Measurements from ENCODE around the gene NOL6.

Gene NOL6

DNA sequence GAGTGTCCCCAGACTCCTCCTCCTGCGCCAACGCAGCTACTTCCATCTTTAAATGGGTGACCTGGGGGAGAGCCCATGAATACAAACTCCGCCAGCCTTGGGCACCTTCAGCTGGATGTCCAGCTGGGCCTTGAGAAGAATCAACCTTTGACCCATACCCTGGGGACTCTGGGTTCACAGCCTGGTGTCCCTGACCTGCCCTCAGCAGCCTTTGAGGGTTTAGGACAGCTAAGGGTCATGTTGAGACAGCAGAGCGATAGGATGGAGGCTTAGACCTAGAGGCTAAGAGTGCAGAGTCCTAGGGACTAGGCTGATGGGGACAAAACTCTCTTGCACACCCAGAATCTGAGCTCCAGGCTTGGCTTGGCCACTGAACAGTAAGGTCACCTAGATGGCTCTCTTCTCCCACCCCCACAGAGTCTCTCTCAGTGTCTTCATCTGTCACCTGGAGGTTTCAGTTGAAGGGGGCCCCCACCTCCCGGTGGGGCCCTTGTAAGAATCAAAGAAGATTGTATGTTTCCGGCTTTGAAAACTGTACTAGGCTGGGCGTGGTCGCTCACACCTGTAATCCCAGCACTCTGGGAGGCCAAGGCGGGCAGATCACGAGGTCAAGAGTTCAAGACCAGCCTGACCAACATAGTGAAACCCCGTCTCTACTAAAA lies 19.6 kb downstream of the NOL6 start:
- no peak overlapping the region for H3K4me3 ChIP-seq (ENCODE audit: low read length)
- TF ChIP-seq, protein P1, sequence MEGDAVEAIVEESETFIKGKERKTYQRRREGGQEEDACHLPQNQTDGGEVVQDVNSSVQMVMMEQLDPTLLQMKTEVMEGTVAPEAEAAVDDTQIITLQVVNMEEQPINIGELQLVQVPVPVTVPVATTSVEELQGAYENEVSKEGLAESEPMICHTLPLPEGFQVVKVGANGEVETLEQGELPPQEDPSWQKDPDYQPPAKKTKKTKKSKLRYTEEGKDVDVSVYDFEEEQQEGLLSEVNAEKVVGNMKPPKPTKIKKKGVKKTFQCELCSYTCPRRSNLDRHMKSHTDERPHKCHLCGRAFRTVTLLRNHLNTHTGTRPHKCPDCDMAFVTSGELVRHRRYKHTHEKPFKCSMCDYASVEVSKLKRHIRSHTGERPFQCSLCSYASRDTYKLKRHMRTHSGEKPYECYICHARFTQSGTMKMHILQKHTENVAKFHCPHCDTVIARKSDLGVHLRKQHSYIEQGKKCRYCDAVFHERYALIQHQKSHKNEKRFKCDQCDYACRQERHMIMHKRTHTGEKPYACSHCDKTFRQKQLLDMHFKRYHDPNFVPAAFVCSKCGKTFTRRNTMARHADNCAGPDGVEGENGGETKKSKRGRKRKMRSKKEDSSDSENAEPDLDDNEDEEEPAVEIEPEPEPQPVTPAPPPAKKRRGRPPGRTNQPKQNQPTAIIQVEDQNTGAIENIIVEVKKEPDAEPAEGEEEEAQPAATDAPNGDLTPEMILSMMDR (conservative IDR thresholded peaks at IDR 0.05; ENCODE audit: low read length): no peak
- no peak for DNase-seq (ENCODE audit: low read depth)

DNA sequence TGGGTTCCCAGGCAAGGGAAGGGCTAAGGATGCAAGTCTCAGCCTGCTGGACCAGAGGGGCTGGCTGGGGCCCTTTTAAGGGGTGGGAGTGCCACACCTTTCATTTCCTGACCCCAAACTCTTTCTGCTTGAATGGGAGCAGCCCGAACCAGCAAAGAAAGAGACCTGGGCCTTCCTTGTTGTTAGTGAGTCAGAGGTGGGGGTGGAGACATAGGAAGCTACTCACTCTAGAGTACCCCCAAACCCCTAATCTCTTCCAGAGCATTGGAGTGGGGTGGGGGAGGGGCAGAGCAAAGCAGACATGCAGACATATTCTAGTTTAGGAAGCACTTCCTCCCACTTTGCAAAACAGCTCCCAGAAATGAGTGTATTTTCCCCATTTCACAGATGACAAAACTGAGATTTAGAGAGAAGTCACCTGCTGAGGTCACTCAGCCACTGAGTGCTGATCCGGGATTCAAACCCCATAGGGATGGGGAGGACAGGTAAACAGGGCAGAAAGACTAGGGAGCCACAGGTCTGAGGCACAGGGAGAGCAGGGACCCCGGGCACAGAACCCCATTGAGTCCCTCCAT lies 20.4 kb downstream of the NOL6 start:
- TF ChIP-seq, protein P1 (conservative IDR thresholded peaks at IDR 0.05; ENCODE audit: low read length): no peak
- DNase-seq (ENCODE audit: low read depth): no peak
- no peak overlapping the region for H3K4me3 ChIP-seq (ENCODE audit: low read length)

DNA sequence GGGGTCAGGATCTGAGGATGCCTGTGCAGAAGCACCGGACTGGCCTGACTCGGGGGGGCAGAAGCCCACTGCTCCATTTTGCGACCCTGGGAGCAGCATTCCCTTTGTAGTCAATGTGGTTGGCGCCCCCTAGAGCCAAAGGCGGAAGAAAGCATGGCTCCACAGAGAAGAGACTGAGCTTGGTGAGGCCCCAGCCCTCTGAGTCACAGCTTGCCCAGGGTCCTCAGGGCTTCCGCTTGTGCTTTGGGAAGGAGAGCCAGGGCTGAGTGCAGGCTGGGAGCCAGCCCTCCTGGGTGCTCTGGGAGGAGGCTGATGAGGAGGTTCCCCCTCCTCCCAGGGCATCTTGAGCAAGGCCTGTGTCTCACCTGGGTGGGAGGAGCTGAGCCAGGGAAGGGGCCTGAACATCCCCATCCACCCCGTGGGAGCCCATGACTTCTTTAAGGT lies 20.9 kb downstream of the NOL6 start:
- peak; percentile 60 for DNase-seq (ENCODE audit: low read depth)
- TF ChIP-seq, protein P1 (conservative IDR thresholded peaks at IDR 0.05; ENCODE audit: low read length): peak; percentile 65
- no peak overlapping the region for H3K4me3 ChIP-seq (ENCODE audit: low read length)

DNA sequence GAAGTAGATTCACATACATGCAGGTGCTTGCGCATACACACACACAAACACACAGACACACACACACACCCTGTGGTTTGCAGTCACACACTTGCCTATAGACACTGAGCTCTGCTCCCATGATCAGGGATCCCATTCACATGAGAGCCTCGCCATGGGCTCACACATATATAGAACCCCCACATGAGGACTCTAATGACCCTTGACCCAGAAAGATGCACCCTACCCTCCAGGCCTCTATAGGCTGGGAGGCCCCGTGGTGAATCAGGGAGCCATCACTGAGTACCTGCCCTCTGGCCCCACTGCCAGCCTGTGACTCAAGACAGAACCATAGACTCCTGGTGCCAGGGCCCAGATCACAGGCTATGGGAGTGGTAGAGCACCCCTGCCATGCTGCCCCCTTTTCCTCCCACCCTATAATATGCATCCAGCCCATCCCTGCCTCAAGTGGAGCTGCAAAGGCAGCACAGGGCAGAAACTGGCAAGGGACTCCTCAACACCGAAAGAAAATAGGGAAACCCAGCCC lies 23.0 kb downstream of the NOL6 start:
- TF ChIP-seq, protein P1 (conservative IDR thresholded peaks at IDR 0.05; ENCODE audit: low read length): no peak
- no peak for DNase-seq (ENCODE audit: low read depth)
- H3K4me3 ChIP-seq (ENCODE audit: low read length): no peak overlapping the region

DNA sequence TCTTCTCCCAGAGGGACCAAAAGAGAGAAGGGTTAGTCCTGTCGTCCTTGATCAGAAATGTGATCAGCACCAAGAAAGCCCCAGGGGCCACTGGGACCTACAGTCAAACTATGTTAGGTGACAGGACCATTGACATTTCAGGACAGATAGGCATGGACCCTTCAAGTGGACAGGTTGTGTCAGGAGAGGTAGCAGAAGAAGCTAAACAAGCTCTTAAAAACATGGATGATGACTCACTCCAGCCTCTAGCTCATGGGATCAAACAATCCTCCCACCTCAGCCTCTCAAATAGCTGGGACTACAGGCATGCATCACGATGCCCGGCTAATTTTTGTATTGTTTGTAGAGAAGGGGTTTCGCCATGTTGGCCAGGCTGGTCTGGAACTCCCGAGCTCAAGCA lies 24.0 kb downstream of the NOL6 start:
- no peak overlapping the region for H3K4me3 ChIP-seq (ENCODE audit: low read length)
- TF ChIP-seq, protein P1 (conservative IDR thresholded peaks at IDR 0.05; ENCODE audit: low read length): no peak
- no peak for DNase-seq (ENCODE audit: low read depth)

DNA sequence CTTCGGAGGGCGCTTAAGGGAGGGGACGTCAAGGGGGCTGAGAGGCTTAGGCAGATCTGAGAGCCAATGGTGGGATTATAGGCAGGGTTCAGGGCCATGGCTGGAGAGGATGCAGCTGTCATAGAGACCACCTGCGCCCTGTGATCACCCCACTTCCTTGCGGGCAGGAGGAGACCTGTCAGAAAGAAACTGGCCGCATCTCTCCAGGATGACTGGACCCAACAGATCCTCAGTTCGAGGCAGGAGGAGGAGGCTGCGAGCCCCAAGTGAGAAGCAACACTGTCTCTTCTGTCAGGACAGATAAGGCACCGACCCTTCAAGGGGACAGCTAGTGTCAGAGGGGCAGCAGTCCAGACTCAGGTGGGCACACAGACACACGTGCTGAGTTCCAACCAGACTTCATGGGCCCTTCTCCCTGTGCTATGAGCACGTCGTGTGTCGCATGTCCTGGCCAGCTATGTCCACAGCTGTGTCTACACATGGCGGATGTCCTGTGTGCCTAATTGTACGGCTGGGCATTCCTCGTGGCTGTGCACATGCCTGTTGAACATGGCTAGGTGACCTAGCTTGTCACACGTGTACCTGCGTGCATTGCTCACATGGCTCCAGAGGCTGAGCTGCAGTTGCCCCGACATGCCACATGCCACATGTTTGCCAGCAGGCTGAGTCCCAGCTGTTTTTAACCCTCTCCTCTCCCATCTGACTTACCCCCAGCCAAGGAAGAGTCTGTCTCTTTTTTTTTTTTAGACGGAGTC lies 25.7 kb downstream of the NOL6 start:
- TF ChIP-seq, protein P1 (conservative IDR thresholded peaks at IDR 0.05; ENCODE audit: low read length): no peak
- DNase-seq (ENCODE audit: low read depth): no peak
- H3K4me3 ChIP-seq (ENCODE audit: low read length): peak overlapping the region; percentile 37

Measured in AG10803 (cell line).